Measurements from ENCODE around the gene ZNF628.

Gene ZNF628

GRCh38 chr19:55466241-55466614, 10.2 kb upstream of the ZNF628 start:
- DNase-seq = no peak

- DNase-seq = no peak
These were observed 9.0 kb upstream of the ZNF628 start for GRCh38 chr19:55467236-55468053.

- DNase-seq = no peak
These were observed 8.4 kb upstream of the ZNF628 start for GRCh38 chr19:55468054-55468393.

- DNase-seq = no peak
These were observed 5.2 kb upstream of the ZNF628 start for GRCh38 chr19:55471266-55471665.

- no peak for DNase-seq
These were observed 4.0 kb upstream of the ZNF628 start for GRCh38 chr19:55472463-55472862.

GRCh38 chr19:55473225-55474012, 3.0 kb upstream of the ZNF628 start:
- DNase-seq = no peak

GRCh38 chr19:55474269-55475265, 1.9 kb upstream of the ZNF628 start:
- DNase-seq = no peak

GRCh38 chr19:55477905-55478304, 1.5 kb downstream of the ZNF628 start:
- DNase-seq = no peak

- no peak for DNase-seq
These were observed 1.9 kb downstream of the ZNF628 start for GRCh38 chr19:55478364-55478763.

- no peak for DNase-seq
These were observed 2.6 kb downstream of the ZNF628 start for GRCh38 chr19:55479045-55479444.

- DNase-seq = no peak
These were observed 3.2 kb downstream of the ZNF628 start for GRCh38 chr19:55479451-55480230.

- DNase-seq = no peak
These were observed 4.9 kb downstream of the ZNF628 start for GRCh38 chr19:55481148-55481793.

GRCh38 chr19:55481794-55482155, 5.4 kb downstream of the ZNF628 start:
- DNase-seq = no peak

- DNase-seq = no peak
These were observed 5.9 kb downstream of the ZNF628 start for GRCh38 chr19:55482156-55482961.

GRCh38 chr19:55482967-55483705, 6.7 kb downstream of the ZNF628 start:
- no peak for DNase-seq

GRCh38 chr19:55483706-55484592, 7.5 kb downstream of the ZNF628 start:
- DNase-seq = no peak

- DNase-seq = no peak
These were observed 8.4 kb downstream of the ZNF628 start, which contains the start of gene NAT14 for GRCh38 chr19:55484593-55485438. TSS of gene NAT14 (plus strand) at chr19:55485188. CDS start at chr19:55485709, 521 bp downstream.

GRCh38 chr19:55485439-55486011, 9.1 kb downstream of the ZNF628 start:
- DNase-seq = peak; percentile 40

All from NCI-H2107 (cell line).